H1 (cell line): ENCODE results near the gene MDC1. TPM values are rescaled to one million over a fixed set of nuclear protein-coding genes. Genes with fewer than 3 reads are reported as not detected.

Source experiments
- CTCF ChIA-PET: fragments of 300-600 bp; sonication (Branson Sonifier 250); formaldehyde crosslinking; loops from one replicate; lab custom pipeline; 2021; ENCODE audit not compliant: partially characterized antibody; lab: Charles Lee
- POLR2A ChIA-PET: fragments of 300-600 bp; sonication (Branson Sonifier 250); formaldehyde crosslinking; loops from one replicate; lab custom pipeline; 2021; ENCODE audit warnings: inconsistent platforms; ENCODE audit not compliant: partially characterized antibody; lab: Charles Lee
- DNase-seq, 2 experiments: peaks; one replicate each; pipeline versions ENCODE4 v3.0.0 to v3.0.0-alpha.2; 2010 to 2022; ENCODE audit warnings: low spot score in 2 of 2, low read depth in 1 of 2, mixed read lengths in 1 of 2
- FAIRE-seq: peaks from 2 replicates; lab custom pipeline; 2011; peaks lifted over from hg19 to GRCh38; lab: Jason Lieb, UNC
- H2AFZ ChIP-seq: 2 replicates; pipeline ENCODE4 v1.8.1; 2012; ENCODE audit warnings: low read length, inconsistent platforms
- H2AK5ac ChIP-seq: 2 replicates; pipeline ENCODE4 v1.6.1; 2013; ENCODE audit warnings: low read depth, low read length
- H2BK120ac ChIP-seq: replicated peaks from 2 replicates; pipeline ENCODE3; 2013; ENCODE audit warnings: low read depth, low read length, inconsistent platforms
- H2BK12ac ChIP-seq: 2 replicates; pipeline ENCODE4 v1.6.1; 2013; ENCODE audit warnings: low read depth, low read length
- H2BK15ac ChIP-seq: 2 replicates; pipeline ENCODE4 v1.6.1; 2013; ENCODE audit warnings: low read length
- H2BK20ac ChIP-seq: 2 replicates; pipeline ENCODE4 v1.6.1; 2013; ENCODE audit warnings: low read length
- H2BK5ac ChIP-seq: 2 replicates; pipeline ENCODE4 v1.6.1; 2013; ENCODE audit warnings: low read depth, low read length
- H3K14ac ChIP-seq: 2 replicates; pipeline ENCODE4 v1.6.1; 2013; ENCODE audit warnings: inconsistent platforms; ENCODE audit not compliant: insufficient read length
- H3K18ac ChIP-seq: 2 replicates; pipeline ENCODE4 v1.6.1; 2013; ENCODE audit warnings: low read length; ENCODE audit errors: extremely low read depth
- H3K23ac ChIP-seq: 2 replicates; pipeline ENCODE4 v1.6.1; 2013; ENCODE audit warnings: inconsistent platforms; ENCODE audit not compliant: insufficient read length
- H3K23me2 ChIP-seq: 2 replicates; pipeline ENCODE4 v1.6.1; 2013; ENCODE audit warnings: low read depth, low read length
- H3K27ac ChIP-seq: 2 replicates; pipeline ENCODE4 v1.6.1; 2011; ENCODE audit warnings: low read depth, low read length, inconsistent platforms
- H3K27me3 ChIP-seq, 4 experiments: replicated peaks in 1 of 4; 1 replicate in 1 of 4; 2 replicates in 3 of 4; pipeline versions ENCODE4 v1.6.1 to v1.8.1; 2011 to 2013; ENCODE audit warnings: low read length in 3 of 4, mild to moderate bottlenecking in 3 of 4, inconsistent platforms in 2 of 4, mixed read lengths in 2 of 4, moderate library complexity in 1 of 4; ENCODE audit not compliant: control insufficient read depth in 3 of 4, insufficient read depth in 3 of 4; ENCODE audit errors: extremely low read depth in 1 of 4
- H3K36me3 ChIP-seq, 4 experiments: 2 replicates each; pipeline versions ENCODE4 v1.6.1 to v1.8.1; 2011 to 2013; ENCODE audit warnings: mild to moderate bottlenecking in 4 of 4, low read length in 3 of 4, moderate library complexity in 2 of 4, control low read depth in 1 of 4, inconsistent platforms in 1 of 4; ENCODE audit not compliant: insufficient read depth in 4 of 4, control insufficient read depth in 2 of 4
- H3K4ac ChIP-seq: replicated peaks from 2 replicates; pipeline ENCODE3; 2013; ENCODE audit warnings: low read length, low read depth, mixed read lengths, inconsistent platforms; ENCODE audit not compliant: insufficient read length
- H3K4me1 ChIP-seq, 4 experiments: replicated peaks in 1 of 4; 1 replicate in 1 of 4; 2 replicates in 3 of 4; pipeline versions ENCODE4 v1.6.1 to v1.8.1; 2011 to 2013; ENCODE audit warnings: low read length in 3 of 4, inconsistent platforms in 2 of 4, mixed read lengths in 1 of 4; ENCODE audit not compliant: insufficient read depth in 4 of 4, control insufficient read depth in 3 of 4
- H3K4me2 ChIP-seq, 2 experiments: 2 replicates each; pipeline versions ENCODE4 v1.6.1 to v1.8.1; 2011 to 2013; ENCODE audit warnings: low read depth in 2 of 2, low read length in 2 of 2, control low read depth in 1 of 2, inconsistent platforms in 1 of 2, mild to moderate bottlenecking in 1 of 2; ENCODE audit not compliant: insufficient read depth in 1 of 2
- H3K4me3 ChIP-seq, 4 experiments: fragments of 200-600, 300-600 bp in 1 of 4; sonication (generic), shearing (Covaris generic), sonication (Bioruptor Twin) in 1 of 4; 2 replicates each; pipeline versions ENCODE4 v1.5.1 to v1.8.1; 2011 to 2016; ENCODE audit warnings: low read length in 4 of 4, low read depth in 3 of 4, control low read depth in 2 of 4, inconsistent platforms in 2 of 4, mild to moderate bottlenecking in 2 of 4, mixed read lengths in 1 of 4, moderate library complexity in 1 of 4; ENCODE audit not compliant: insufficient read depth in 2 of 4; ENCODE audit errors: extremely low read depth in 1 of 4
- H3K56ac ChIP-seq: replicated peaks from 2 replicates; pipeline ENCODE3; 2013; ENCODE audit warnings: low read depth, mild to moderate bottlenecking, mixed read lengths, low read length, inconsistent platforms; ENCODE audit not compliant: insufficient read length
- H3K79me1 ChIP-seq: 2 replicates; pipeline ENCODE4 v1.6.1; 2013; ENCODE audit warnings: low read depth, low read length, control low read depth
- H3K79me2 ChIP-seq, 2 experiments: 2 replicates each; pipeline versions ENCODE4 v1.6.1 to v1.8.1; 2012 to 2013; ENCODE audit warnings: low read length in 2 of 2, mild to moderate bottlenecking in 2 of 2, inconsistent platforms in 1 of 2; ENCODE audit not compliant: insufficient read depth in 2 of 2, control insufficient read depth in 1 of 2
- H3K9ac ChIP-seq, 4 experiments: replicated peaks in 1 of 4; 1 replicate in 1 of 4; 2 replicates in 3 of 4; pipeline versions ENCODE4 v1.6.1 to v1.8.1; 2011 to 2013; ENCODE audit warnings: low read depth in 3 of 4, low read length in 3 of 4, control low read depth in 2 of 4, mild to moderate bottlenecking in 2 of 4, moderate library complexity in 2 of 4, inconsistent platforms in 1 of 4; ENCODE audit errors: extremely low read depth in 1 of 4
- H3K9me3 ChIP-seq, 2 experiments: 2 replicates each; pipeline versions ENCODE4 v1.6.1 to v1.8.1; 2012 to 2013; ENCODE audit warnings: mild to moderate bottlenecking in 2 of 2, moderate library complexity in 2 of 2, control low read depth in 1 of 2, inconsistent platforms in 1 of 2, low read depth in 1 of 2, low read length in 1 of 2, mixed read lengths in 1 of 2; ENCODE audit not compliant: insufficient read depth in 2 of 2
- H4K20me1 ChIP-seq, 2 experiments: replicated peaks in 1 of 2; 2 replicates each; pipeline versions ENCODE3 to v1.8.1; 2011 to 2013; ENCODE audit warnings: inconsistent platforms in 2 of 2, low read length in 2 of 2, mild to moderate bottlenecking in 1 of 2; ENCODE audit not compliant: insufficient read depth in 2 of 2, control insufficient read depth in 1 of 2
- H4K5ac ChIP-seq: 2 replicates; pipeline ENCODE4 v1.6.1; 2013; ENCODE audit warnings: low read length, low read depth, mixed read lengths, inconsistent platforms; ENCODE audit not compliant: insufficient read length
- H4K8ac ChIP-seq: 2 replicates; pipeline ENCODE4 v1.8.0; 2013; ENCODE audit warnings: mild to moderate bottlenecking, moderate library complexity, low read length, inconsistent platforms; ENCODE audit not compliant: insufficient read depth; ENCODE audit errors: extremely low read depth
- H4K91ac ChIP-seq: replicated peaks from 2 replicates; pipeline ENCODE3; 2013; ENCODE audit warnings: low read length, mixed read lengths, inconsistent platforms; ENCODE audit not compliant: insufficient read length
- POU5F1 ChIP-seq: IDR thresholded peaks from 2 replicates; pipeline ENCODE4 v1.6.1; 2011; ENCODE audit warnings: low read depth, mild to moderate bottlenecking, low read length, moderate library complexity
- SRF ChIP-seq: IDR thresholded peaks from 2 replicates; pipeline ENCODE4 v1.6.1; 2011; ENCODE audit warnings: mild to moderate bottlenecking, low read depth, low read length, moderate library complexity
- TCF12 ChIP-seq: IDR thresholded peaks from 2 replicates; pipeline ENCODE4 v1.6.1; 2011; ENCODE audit warnings: low read depth, mild to moderate bottlenecking, low read length
- ZNF274 ChIP-seq: IDR thresholded peaks from 2 replicates; pipeline ENCODE4 v1.7.0; 2012; ENCODE audit warnings: low read length, borderline replicate concordance; ENCODE audit errors: extremely low read depth
- WGBS, 2 experiments: shearing (Covaris generic) in 1 of 2; methylation state at CpG; one replicate each; pipeline versions ENCODE4 v1.1.6 to v1.1.7; 2013 to 2015; ENCODE audit warnings: low lambda C conversion rate in 2 of 2, mixed read lengths in 2 of 2, inconsistent platforms in 1 of 2, low coverage in 1 of 2, missing lambda C conversion rate in 1 of 2; ENCODE audit not compliant: insufficient replicate concordance in 2 of 2, insufficient coverage in 1 of 2, insufficient read length in 1 of 2; ENCODE audit errors: extremely low coverage in 1 of 2, missing lambda C conversion rate in 1 of 2; 5-methylcytosine and 5-hydroxymethylcytosine counted together
- polyA plus RNA-seq, 7 experiments: library from polyadenylated mRNA; depleted of rRNA in 3 of 7; stranded (reverse) in 5 of 7; unstranded in 2 of 7; fragments of >200 nt in 5 of 7; fragments of 200-250 nt in 2 of 7; gene quantifications; 1 replicate in 5 of 7; 2 replicates in 1 of 7; 4 replicates in 1 of 7; pipeline versions ENCODE4 v1.2.1 to v1.2.3, GENCODE V29; 2011 to 2013; ENCODE audit warnings: missing spikeins in 2 of 7, mixed read lengths in 2 of 7
- total RNA-seq: library from RNA; stranded (reverse); fragmentation: NEBNext Ultra II Directional; extraction: Animal tissue kit (Norgen Biotek cat#: 25700); gene quantifications from 2 replicates; pipeline ENCODE4 v1.2.1, GENCODE V29; 2021

MDC1 gene
- total and polyA plus RNA-seq, 2 of the 8 experiments (the other 6 are each of a cell fraction or from before 2014, with no cell fraction given): 29.9 to 81.1 TPM

DNA sequence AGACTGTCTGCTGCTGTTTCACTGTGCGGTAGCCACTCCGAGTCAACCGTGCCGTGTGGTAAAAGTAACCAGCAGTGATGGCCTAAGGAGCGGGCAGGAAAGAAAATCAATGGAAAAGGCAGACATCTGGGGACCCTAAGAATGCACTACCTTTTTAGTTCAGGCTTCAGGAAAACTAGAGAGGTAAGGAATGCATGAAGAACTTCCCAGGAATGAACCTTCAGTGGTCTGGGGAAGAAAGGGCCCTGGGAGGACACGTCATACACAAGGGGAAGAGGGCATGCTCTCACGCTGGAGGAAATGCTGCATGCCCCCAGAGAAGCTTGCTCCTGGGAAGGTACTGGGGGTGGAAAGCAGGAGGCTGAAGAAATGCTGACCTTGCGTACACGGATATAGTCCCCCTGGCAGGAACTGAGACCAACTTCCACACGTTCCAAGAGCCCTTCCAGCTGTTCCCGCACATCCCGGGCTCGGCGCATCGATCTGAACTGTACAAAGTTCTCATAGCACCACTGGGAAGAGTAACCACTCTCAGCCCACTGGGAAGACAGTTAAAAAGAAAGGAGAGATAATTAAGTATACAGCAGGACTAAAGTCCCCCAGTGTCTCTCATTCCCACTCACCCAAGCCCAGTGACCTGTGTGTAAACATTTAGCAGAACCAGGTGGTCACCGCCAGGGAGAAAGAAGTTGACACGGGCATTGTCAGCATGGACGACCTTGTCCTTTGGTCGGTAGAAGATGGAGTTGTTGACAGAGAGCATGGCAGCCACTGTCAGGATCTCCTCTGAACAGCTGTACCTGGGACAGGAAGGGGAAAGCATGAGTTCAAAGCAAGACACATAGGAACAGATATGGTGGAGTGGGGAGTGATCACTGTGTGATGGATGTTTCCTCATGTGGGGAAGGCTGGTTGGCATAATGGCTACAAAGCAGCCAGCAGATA is 62.0 kb downstream of the MDC1 start:
- Histone ChIP-seq H3K4me1 (no peaks in the 10 kb centered on the region), H3K23me2 (no peaks in the 10 kb centered on the region), H4K8ac (no peak overlapping the region; the same call in 1 of the 2 replicates), H3K23ac (no peak overlapping the region), H3K9ac (no peak overlapping the region), H3K4ac (no peak overlapping the region)
- DNase-seq: no peak
- TF ChIP-seq POU5F1 (no peak), TCF12 (no peak), SRF (no peak), ZNF274 (no peak)
- TF ChIP-seq, all 59 proteins: peak for 0
- H3K56ac ChIP-seq: no peak overlapping the region
- no peak for FAIRE-seq
- peaks cover 3 to 6% of the 10 kb centered on the region in 2 experiments for H4K20me1 ChIP-seq
- H3K9me3 ChIP-seq: no peaks in the 10 kb centered on the region
- no peak overlapping the region for H3K4me2 ChIP-seq
- ChIA-PET POLR2A (interaction anchor here (1.2 to 8.1 kb wide), 7 partner anchors 9 to 65 kb away, joined by 3 to 50 read pairs (median 4); partner anchors contain the start of genes DHX16, MDC1 and TUBB), CTCF (interaction anchor here (0.9 to 2.0 kb wide), 4 partner anchors 10 to 15 kb away, joined by 3 to 10 read pairs (median 5); no protein-coding TSS in a partner anchor)
- H2BK15ac ChIP-seq: no peak overlapping the region
- H2AK5ac ChIP-seq: no peak overlapping the region
- no peak overlapping the region for H4K5ac ChIP-seq
- WGBS, 2 experiments: 94% methylated on average over 19 of the region's 19 CpGs; no CpG with 5 or more reads in 1 of the 2 experiments
- H2BK20ac ChIP-seq: no peak overlapping the region
- no peak overlapping the region for H4K91ac ChIP-seq
- peaks cover 15 to 73% (median 60%) of the 10 kb centered on the region in 4 experiments for H3K36me3 ChIP-seq
- no peak overlapping the region for H3K18ac ChIP-seq
- H2BK120ac ChIP-seq: no peak overlapping the region
- H3K4me3 ChIP-seq: no peak overlapping the region
- H2BK5ac ChIP-seq: no peak overlapping the region
- H3K27me3 ChIP-seq: no peaks in the 10 kb centered on the region
- no peak overlapping the region for H3K27ac ChIP-seq
- no peaks in the 10 kb centered on the region for H3K79me2 ChIP-seq
- H3K79me1 ChIP-seq: no peaks in the 10 kb centered on the region
- no peak overlapping the region for H2AFZ ChIP-seq
- H2BK12ac ChIP-seq: no peak overlapping the region
- no peak overlapping the region for H3K14ac ChIP-seq
